ENCODE results near the gene SEC11A.
"Not testable (repeated sequence)": the region's sequence is repeated elsewhere in the genome, so short reads cannot be mapped to it uniquely, and the experiment has no call there.

DNA sequence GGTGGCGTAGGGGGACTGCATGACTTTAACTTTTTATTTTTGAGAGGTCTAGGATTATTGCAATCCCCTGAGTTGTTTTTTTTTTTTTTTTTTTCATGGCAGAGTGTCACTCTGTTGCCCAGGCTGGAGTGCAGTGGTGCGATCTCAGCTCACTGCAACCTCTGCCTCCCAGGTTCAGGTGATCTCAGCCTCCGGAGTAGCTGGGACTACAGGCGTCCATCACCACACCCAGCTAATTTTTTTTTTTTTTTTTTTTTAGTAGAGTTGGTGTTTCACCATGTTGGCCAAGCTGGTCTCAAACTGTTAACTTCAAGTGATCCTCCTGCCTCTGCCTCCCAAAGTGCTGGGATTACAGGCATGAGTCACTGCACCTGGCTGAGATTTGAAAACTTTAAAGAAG is 39.0 kb upstream of the SEC11A start:
- not testable (repeated sequence) for TF ChIP-seq CTCF, EZH2, EZH2phosphoT487 (IDR thresholded peaks at IDR 0.05)

All from neural progenitor cell (in vitro differentiated cells).